GM10248 (cell line): ENCODE results near the gene GCSAM.

Source experiments
- CTCF ChIA-PET: fragments of 300-600 bp; sonication (Branson Sonifier 250); formaldehyde crosslinking; extraction: SDS; loops from one replicate; lab custom pipeline; 2021; ENCODE audit warnings: antibody characterized with exemption; lab: Yijun Ruan, JAX
- POLR2A ChIA-PET: fragments of 350-650 bp; sonication (Branson Sonifier 250); formaldehyde crosslinking; extraction: SDS; loops from one replicate; lab custom pipeline; 2020; ENCODE audit warnings: antibody characterized with exemption; lab: Yijun Ruan, JAX
- DNase-seq: peaks from one replicate; pipeline ENCODE4 v3.0.0; 2012; ENCODE audit errors: extremely low spot score
- TF ChIP-seq, protein P1 (sequence below): IDR thresholded peaks from 2 replicates; pipeline ENCODE4 v1.5.1; 2012; ENCODE audit warnings: mild to moderate bottlenecking, low read depth; ENCODE audit errors: extremely low read depth, missing control alignments, control extremely low read depth

The GCSAM gene

DNA sequence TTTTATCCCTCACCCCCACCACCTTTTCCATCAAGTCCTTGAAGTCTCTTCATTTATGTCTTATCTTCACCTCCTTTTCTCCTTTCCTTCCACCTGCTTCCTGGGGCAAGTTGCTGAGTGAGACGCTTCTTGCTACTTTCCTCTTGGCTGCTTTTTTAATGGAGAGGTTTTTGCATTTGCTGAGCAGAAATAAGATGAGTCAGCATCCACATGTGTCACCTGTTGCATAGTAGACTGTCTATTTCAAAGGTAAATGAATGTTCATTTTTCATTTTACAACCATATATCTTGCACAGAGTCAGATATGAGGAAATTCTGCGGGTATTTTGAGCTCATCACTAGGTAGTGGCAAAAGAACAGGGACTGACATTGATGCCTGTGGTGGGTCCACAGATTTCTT is 28.3 kb downstream of the GCSAM start:
- POLR2A ChIA-PET = no interaction called here
- TF ChIP-seq, protein P1, sequence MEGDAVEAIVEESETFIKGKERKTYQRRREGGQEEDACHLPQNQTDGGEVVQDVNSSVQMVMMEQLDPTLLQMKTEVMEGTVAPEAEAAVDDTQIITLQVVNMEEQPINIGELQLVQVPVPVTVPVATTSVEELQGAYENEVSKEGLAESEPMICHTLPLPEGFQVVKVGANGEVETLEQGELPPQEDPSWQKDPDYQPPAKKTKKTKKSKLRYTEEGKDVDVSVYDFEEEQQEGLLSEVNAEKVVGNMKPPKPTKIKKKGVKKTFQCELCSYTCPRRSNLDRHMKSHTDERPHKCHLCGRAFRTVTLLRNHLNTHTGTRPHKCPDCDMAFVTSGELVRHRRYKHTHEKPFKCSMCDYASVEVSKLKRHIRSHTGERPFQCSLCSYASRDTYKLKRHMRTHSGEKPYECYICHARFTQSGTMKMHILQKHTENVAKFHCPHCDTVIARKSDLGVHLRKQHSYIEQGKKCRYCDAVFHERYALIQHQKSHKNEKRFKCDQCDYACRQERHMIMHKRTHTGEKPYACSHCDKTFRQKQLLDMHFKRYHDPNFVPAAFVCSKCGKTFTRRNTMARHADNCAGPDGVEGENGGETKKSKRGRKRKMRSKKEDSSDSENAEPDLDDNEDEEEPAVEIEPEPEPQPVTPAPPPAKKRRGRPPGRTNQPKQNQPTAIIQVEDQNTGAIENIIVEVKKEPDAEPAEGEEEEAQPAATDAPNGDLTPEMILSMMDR = no peak
- CTCF ChIA-PET = interaction anchor here (1.6 kb wide), 1 partner anchor 32 kb away, joined by 3 read pairs; no protein-coding TSS in a partner anchor
- DNase-seq = no peak

DNA sequence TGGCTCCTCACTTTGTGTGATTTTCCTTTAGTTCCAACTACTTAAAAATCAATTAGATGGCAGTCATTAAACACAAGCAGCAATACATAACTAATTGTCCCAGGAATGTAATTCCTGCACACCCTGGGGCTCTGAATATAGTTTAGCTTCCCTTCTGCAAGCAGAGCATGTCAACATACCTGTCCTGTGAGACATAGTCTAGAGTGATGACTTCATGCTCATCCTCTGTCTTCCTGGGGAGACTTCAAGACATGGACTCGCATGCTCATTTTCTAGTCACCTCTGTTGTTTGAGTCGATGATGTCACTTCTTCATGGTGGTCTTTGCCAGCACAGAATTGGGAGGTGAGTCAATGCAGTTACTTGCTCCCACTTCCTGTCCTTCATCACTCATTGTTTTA is 31.1 kb downstream of the GCSAM start:
- TF ChIP-seq, protein P1 = no peak
- no peak for DNase-seq
- CTCF ChIA-PET = interaction anchor here (1.6 to 5.6 kb wide), 2 partner anchors 9 kb away, joined by 3 to 44 read pairs; no protein-coding TSS in a partner anchor
- POLR2A ChIA-PET = no interaction called here

DNA sequence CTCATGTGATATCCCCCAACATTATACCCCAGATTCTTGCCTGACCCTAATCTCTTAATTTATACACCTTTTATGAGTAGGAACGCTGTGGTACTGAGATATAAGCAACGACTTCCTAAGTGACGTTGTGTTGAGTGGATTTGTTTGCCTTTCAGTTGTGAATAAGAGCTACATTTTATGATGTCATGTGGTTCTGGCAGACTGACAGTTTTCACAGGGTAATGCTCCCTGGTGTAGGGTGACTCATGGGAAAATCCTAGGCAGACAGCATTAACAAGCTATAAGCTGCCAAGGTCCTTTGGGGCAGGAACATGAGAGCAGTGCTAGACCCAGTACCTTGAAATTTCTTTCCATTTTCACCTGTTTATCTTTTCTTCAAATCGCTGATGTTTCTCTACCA is 35.7 kb downstream of the GCSAM start:
- TF ChIP-seq, protein P1 = no peak
- DNase-seq = no peak
- CTCF ChIA-PET = interaction anchor here (1.4 to 5.6 kb wide), 3 partner anchors 11 to 16 kb away, joined by 4 to 44 read pairs (median 7); partner anchors contain the start of gene C3orf52
- POLR2A ChIA-PET = interaction anchor here (0.6 to 0.7 kb wide), 2 partner anchors 9 to 14 kb away, joined by 4 to 8 read pairs; no protein-coding TSS in a partner anchor

DNA sequence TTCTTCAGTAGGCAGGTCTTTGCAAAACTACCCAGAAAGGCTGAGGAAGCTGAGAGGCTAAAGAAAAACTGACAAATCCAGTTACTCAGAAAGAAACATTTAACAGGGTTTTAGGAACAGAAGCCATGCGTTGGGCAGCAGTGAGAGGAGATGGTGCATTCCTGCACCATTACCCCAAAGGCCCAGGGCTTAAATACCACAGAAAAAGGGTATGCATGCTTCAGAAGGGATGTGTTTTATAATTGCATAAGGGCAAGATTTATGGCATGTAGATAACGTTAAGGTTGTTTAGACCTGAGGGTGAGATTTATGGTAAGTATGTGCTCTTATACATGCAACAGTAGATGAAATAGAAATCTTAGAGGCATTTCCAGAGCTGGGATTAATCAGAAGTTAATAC is 36.9 kb downstream of the GCSAM start:
- no peak for DNase-seq
- ChIA-PET POLR2A (no interaction called here), CTCF (no interaction called here)
- TF ChIP-seq, protein P1 = no peak

DNA sequence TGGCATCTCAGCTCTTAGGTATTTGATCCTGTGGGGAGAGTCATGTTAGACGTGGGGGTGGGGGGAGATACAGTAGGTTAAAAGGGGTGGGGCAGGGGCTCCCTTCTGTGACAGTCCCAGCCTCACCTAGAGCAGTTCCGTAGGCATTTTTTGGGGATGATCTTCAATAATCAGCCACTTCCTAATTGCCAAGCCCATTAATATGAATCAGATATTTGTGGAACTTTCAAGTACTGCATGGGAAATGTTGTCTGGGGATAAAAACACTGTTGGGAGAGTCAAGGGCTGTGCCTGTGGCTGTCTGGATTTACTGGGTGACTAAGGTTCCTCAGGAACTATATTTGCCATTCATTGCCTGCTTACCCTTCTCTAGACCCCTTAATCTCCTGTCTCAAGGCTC is 37.3 kb downstream of the GCSAM start:
- no peak for DNase-seq
- POLR2A ChIA-PET = no interaction called here
- CTCF ChIA-PET = no interaction called here
- TF ChIP-seq, protein P1 = no peak

DNA sequence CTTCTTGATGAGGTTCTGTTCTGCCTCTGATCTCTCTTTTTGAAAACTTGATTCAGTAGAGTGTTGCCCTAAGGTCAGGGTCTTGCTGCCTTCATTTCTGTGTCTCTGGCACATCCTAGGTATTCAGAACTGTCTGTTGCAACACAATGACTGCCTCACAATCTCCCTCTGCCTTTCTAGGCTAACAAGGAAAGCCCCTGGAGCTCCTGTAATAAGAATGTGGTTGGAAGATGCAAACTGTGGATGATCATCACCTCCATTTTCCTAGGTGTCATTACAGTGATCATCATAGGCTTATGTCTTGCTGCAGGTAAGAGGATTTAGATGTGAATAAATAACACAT is 39.9 kb downstream of the GCSAM start:
- POLR2A ChIA-PET = no interaction called here
- TF ChIP-seq, protein P1 = no peak
- CTCF ChIA-PET = interaction anchor here (1.0 to 1.4 kb wide), 5 partner anchors 8 to 104 kb away, joined by 3 to 8 read pairs (median 4); no protein-coding TSS in a partner anchor
- no peak for DNase-seq
